ENCODE data around the gene PGM2. TPM values are rescaled to one million over a fixed set of nuclear protein-coding genes. Genes with fewer than 3 reads are reported as not detected.

Gene PGM2
- polyA plus RNA-seq, 1 experiment: 17.0 TPM

DNA sequence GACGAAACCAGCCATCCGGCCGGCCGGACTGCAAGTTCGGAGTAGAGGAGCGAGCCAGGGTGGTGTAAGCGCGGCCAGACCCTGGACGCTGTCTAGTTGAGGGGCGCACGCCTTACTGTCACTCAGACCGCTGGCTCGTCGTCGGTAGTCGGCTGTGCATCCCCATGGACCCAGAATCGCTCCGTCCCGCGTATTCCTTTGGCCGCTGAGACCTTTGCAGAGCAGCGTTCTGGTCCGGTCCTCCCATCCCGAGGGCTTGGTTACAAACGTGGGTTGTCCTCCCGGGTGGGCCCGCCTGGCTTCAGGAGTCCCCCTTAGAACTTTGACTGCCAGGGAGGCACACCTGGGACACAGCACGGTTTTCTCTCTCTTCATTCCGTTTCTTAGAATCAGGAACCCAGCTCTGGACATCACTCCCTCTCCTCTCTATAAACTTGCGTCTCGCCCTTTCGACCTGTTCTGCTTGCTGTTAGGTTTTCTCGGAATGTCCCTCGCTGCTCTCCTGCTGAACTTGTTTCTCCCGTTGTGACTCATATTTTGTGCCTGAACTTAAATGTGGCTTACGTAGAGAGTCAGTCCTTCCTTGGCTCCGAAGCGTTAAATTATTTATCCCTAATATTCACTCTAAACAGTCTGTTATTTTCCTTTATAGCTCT is 672 bp downstream of the PGM2 start:
- TF ChIP-seq, protein P1, sequence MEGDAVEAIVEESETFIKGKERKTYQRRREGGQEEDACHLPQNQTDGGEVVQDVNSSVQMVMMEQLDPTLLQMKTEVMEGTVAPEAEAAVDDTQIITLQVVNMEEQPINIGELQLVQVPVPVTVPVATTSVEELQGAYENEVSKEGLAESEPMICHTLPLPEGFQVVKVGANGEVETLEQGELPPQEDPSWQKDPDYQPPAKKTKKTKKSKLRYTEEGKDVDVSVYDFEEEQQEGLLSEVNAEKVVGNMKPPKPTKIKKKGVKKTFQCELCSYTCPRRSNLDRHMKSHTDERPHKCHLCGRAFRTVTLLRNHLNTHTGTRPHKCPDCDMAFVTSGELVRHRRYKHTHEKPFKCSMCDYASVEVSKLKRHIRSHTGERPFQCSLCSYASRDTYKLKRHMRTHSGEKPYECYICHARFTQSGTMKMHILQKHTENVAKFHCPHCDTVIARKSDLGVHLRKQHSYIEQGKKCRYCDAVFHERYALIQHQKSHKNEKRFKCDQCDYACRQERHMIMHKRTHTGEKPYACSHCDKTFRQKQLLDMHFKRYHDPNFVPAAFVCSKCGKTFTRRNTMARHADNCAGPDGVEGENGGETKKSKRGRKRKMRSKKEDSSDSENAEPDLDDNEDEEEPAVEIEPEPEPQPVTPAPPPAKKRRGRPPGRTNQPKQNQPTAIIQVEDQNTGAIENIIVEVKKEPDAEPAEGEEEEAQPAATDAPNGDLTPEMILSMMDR (IDR thresholded peaks at IDR 0.05; ENCODE audit: insufficient read depth, low read depth, low read length): no peak
- POLR2A ChIA-PET: interaction anchor here (0.6 kb wide), 1 partner anchor 339 kb away, joined by 3 read pairs; no protein-coding TSS in a partner anchor
- no peak for DNase-seq (ENCODE audit: low read depth)
- Histone ChIP-seq H3K36me3 (ENCODE audit: control insufficient read depth, insufficient read depth, low read length) (peaks cover 4% of the 10 kb centered on the region; the same call in 1 of the 2 replicates), H3K4me3 (ENCODE audit: low read depth, low read length) (peak overlapping the region; percentile 74), H3K27me3 (ENCODE audit: control insufficient read depth, insufficient read depth, low read length) (no peaks in the 10 kb centered on the region)
- CTCF ChIA-PET: interaction anchor here (0.8 to 1.7 kb wide), 6 partner anchors 8 to 224 kb away, joined by 3 to 6 read pairs (median 3); no protein-coding TSS in a partner anchor

DNA sequence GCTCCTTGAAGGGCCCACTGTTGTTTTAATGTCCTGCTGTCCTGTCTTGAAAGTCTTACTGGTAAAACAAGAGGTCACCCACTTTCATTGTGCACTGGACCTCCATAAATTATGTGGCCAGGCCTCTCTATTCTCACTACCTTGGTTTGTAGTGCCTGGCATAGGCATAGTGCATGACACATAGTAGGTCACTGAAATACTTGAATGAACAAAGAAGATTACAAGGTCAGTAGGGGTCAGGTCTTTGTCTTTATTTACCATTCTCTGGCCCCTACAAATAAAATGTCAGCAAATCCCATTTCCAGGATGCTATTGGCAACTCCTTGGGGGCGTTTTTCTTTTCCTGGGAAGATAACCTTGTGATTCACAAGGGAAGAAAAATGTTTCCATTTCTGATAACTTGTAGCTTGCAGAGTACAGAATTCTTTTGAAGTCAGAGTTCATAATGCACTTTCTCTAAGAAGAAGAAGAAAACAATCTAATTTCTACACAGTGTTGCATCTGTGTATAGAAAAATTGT is 1.4 kb downstream of the PGM2 start:
- CTCF ChIA-PET: no interaction called here
- H3K27me3 ChIP-seq (ENCODE audit: control insufficient read depth, insufficient read depth, low read length): no peaks in the 10 kb centered on the region
- H3K36me3 ChIP-seq (ENCODE audit: control insufficient read depth, insufficient read depth, low read length): peaks cover 4% of the 10 kb centered on the region
- DNase-seq (ENCODE audit: low read depth): no peak
- TF ChIP-seq, protein P1 (IDR thresholded peaks at IDR 0.05; ENCODE audit: insufficient read depth, low read depth, low read length): no peak
- POLR2A ChIA-PET: interaction anchor here (0.6 kb wide), 1 partner anchor 338 kb away, joined by 3 read pairs; no protein-coding TSS in a partner anchor
- peak overlapping the region; percentile 74 for H3K4me3 ChIP-seq (ENCODE audit: low read depth, low read length)

DNA sequence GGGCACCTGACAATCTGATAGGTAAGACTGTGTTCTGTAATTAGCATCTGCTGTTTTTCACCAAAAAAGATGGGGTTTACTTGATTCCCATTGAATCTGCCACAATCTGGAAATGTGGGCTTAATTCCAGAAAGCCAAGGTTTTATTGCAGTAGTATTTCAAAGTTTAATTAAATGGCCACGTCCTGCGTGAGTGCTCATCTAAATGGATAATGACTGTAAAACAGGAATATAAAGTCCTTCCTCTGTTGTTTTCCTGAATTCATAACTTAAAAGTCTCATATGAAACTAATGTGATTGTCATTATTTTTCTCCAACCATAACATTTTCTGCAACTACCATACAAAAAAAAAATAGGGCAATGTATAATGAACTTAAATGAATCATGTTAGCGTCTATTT is 2.4 kb downstream of the PGM2 start:
- TF ChIP-seq, protein P1 (IDR thresholded peaks at IDR 0.05; ENCODE audit: insufficient read depth, low read depth, low read length): no peak
- Histone ChIP-seq H3K4me3 (ENCODE audit: low read depth, low read length) (no peak overlapping the region), H3K36me3 (ENCODE audit: control insufficient read depth, insufficient read depth, low read length) (peaks cover 8% of the 10 kb centered on the region), H3K27me3 (ENCODE audit: control insufficient read depth, insufficient read depth, low read length) (no peaks in the 10 kb centered on the region)
- DNase-seq (ENCODE audit: low read depth): no peak
- ChIA-PET POLR2A (no interaction called here), CTCF (no interaction called here)

DNA sequence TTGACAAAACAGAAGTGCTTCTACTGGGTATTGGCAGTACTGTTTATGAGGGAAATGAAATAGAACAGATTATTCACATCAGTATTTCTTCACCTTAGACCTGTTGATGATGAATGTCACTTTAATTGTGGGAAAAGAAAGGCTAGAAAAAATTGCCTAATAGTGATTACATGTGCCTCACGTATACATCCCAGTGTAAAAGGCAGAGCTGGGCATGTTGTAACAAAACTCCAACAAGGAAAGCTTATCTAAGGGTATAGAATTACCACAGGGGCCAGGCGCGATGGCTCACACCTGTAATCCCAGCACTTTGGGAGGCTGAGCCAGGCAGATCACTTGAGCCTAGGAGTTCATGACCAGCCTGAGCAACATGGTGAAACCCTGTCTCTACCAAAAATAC is 4.2 kb downstream of the PGM2 start:
- ChIA-PET POLR2A (no interaction called here), CTCF (interaction anchor here (0.9 to 1.3 kb wide), 2 partner anchors 12 to 147 kb away, joined by 3 read pairs; no protein-coding TSS in a partner anchor)
- TF ChIP-seq, protein P1 (IDR thresholded peaks at IDR 0.05; ENCODE audit: insufficient read depth, low read depth, low read length): no peak
- H3K4me3 ChIP-seq (ENCODE audit: low read depth, low read length): no peak overlapping the region
- peaks cover 8% of the 10 kb centered on the region for H3K36me3 ChIP-seq (ENCODE audit: control insufficient read depth, insufficient read depth, low read length)
- no peaks in the 10 kb centered on the region for H3K27me3 ChIP-seq (ENCODE audit: control insufficient read depth, insufficient read depth, low read length)
- DNase-seq (ENCODE audit: low read depth): no peak

DNA sequence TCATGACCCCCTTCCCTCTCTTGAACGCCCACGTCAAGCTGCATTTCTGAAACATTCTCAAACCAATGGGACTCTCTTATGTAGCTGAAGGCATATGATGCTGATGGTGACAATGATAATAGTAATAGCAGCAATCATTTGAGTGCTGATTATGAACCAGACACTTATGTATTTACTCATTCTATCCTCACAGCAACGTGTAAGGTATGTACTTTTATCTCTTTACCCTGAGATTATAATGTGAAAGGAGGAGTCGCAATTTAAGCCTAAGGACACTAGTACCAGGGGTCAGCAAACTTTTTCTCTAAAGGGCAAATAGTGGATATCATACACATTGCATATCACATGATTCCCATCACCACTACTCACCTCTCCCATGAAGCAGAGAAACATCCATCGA is 8.5 kb downstream of the PGM2 start:
- DNase-seq (ENCODE audit: low read depth): no peak
- peaks cover 9% of the 10 kb centered on the region for H3K36me3 ChIP-seq (ENCODE audit: control insufficient read depth, insufficient read depth, low read length)
- ChIA-PET POLR2A (no interaction called here), CTCF (interaction anchor here (0.9 kb wide), 1 partner anchor 8 kb away, joined by 3 read pairs; the partner anchor contains the start of gene PGM2)
- no peaks in the 10 kb centered on the region for H3K27me3 ChIP-seq (ENCODE audit: control insufficient read depth, insufficient read depth, low read length)
- H3K4me3 ChIP-seq (ENCODE audit: low read depth, low read length): no peak overlapping the region
- TF ChIP-seq, protein P1 (IDR thresholded peaks at IDR 0.05; ENCODE audit: insufficient read depth, low read depth, low read length): no peak
